Esophagus squamous epithelium (tissue), 4 donors: ENCODE measurements around the gene KIF6.

Experiments
- POLR2A ChIP-seq, 4 donors: fragments of 450-650 bp; IDR thresholded peaks; one replicate each; pipeline ENCODE4 v1.6.1; 2017; ENCODE audit warnings: antibody characterized with exemption in 4 of 4, mild to moderate bottlenecking in 4 of 4, moderate library complexity in 3 of 4
- TF ChIP-seq, protein P1 (sequence below), 6 experiments: fragments of 450-650 bp in 4 of 6; fragments of 200-600 bp in 2 of 6; sonication (generic) in 2 of 6; IDR thresholded peaks; one replicate each; pipeline ENCODE4 v1.5.1; 2016 to 2019; ENCODE audit warnings: antibody characterized with exemption in 6 of 6, mild to moderate bottlenecking in 4 of 6, moderate library complexity in 4 of 6

DNA sequence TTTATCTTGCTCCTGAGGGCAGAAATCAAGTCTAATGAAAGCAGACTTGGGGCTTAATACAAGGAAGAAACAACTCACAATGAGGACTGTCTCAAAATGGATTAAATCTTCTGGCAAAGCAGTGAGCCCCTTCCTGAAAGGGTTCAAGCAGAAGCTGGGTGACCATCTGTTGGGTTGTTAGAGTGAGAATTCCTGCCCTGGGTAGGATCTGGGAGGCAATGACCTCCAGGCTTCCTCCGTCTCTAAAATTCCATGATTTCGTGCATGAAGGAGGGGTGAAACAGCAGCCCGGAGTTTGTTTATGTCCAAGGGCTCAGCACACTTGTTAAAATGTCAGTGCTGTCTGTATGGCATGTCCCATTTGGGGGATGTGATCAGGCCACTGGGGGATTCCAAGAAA lies 338.7 kb downstream of the KIF6 start:
- TF ChIP-seq, protein P1, sequence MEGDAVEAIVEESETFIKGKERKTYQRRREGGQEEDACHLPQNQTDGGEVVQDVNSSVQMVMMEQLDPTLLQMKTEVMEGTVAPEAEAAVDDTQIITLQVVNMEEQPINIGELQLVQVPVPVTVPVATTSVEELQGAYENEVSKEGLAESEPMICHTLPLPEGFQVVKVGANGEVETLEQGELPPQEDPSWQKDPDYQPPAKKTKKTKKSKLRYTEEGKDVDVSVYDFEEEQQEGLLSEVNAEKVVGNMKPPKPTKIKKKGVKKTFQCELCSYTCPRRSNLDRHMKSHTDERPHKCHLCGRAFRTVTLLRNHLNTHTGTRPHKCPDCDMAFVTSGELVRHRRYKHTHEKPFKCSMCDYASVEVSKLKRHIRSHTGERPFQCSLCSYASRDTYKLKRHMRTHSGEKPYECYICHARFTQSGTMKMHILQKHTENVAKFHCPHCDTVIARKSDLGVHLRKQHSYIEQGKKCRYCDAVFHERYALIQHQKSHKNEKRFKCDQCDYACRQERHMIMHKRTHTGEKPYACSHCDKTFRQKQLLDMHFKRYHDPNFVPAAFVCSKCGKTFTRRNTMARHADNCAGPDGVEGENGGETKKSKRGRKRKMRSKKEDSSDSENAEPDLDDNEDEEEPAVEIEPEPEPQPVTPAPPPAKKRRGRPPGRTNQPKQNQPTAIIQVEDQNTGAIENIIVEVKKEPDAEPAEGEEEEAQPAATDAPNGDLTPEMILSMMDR (IDR thresholded peaks at IDR 0.05) = no peak
- TF ChIP-seq POLR2A (IDR thresholded peaks at IDR 0.05) = no peak
